GM23248 (cell line): Measurements from ENCODE around the gene DCP1A. TPM values are rescaled to one million over a fixed set of nuclear protein-coding genes. Genes with fewer than 3 reads are reported as not detected.
A peak's percentile ranks its signal among the peaks of the same experiment; 100 is the strongest.

ENCODE experiments used
- DNase-seq: peaks from one replicate; pipeline ENCODE4 v3.0.0-alpha.2; 2015
- H2AFZ ChIP-seq: fragments of 200-600 bp; sonication (generic); 2 replicates; pipeline ENCODE4 v1.6.1; 2016; ENCODE audit warnings: antibody characterized with exemption
- H3F3A ChIP-seq: fragments of 200-600 bp; sonication (generic); 2 replicates; pipeline ENCODE4 v1.6.1; 2016; ENCODE audit warnings: mild to moderate bottlenecking, antibody characterized with exemption, mixed run types; ENCODE audit not compliant: insufficient read depth
- H3K27ac ChIP-seq: fragments of 200-600 bp; sonication (generic); 2 replicates; pipeline ENCODE4 v1.5.1; 2016; ENCODE audit warnings: mild to moderate bottlenecking
- H3K27me3 ChIP-seq: fragments of 200-600 bp; sonication (generic); replicated peaks from 2 replicates; pipeline ENCODE4 v1.6.1; 2016; ENCODE audit warnings: mild to moderate bottlenecking; ENCODE audit not compliant: insufficient read depth
- H3K36me3 ChIP-seq: fragments of 200-600 bp; sonication (generic); 2 replicates; pipeline ENCODE4 v1.6.1; 2016; ENCODE audit warnings: low read depth, mild to moderate bottlenecking
- H3K4me1 ChIP-seq: fragments of 200-600 bp; sonication (generic); 2 replicates; pipeline ENCODE4 v1.6.1; 2016; ENCODE audit warnings: mild to moderate bottlenecking; ENCODE audit not compliant: insufficient read depth
- H3K4me2 ChIP-seq: fragments of 200-600 bp; sonication (generic); one replicate; pipeline ENCODE4 v1.6.1; 2016; ENCODE audit warnings: mild to moderate bottlenecking; ENCODE audit not compliant: unreplicated experiment
- H3K4me3 ChIP-seq: fragments of 200-600 bp; sonication (generic); 2 replicates; pipeline ENCODE4 v1.5.1; 2016; ENCODE audit warnings: mild to moderate bottlenecking
- H3K79me2 ChIP-seq: fragments of 200-600 bp; sonication (generic); 2 replicates; pipeline ENCODE4 v1.6.1; 2016; ENCODE audit warnings: mild to moderate bottlenecking; ENCODE audit not compliant: insufficient read depth
- H3K9ac ChIP-seq: fragments of 200-600 bp; sonication (generic); 2 replicates; pipeline ENCODE4 v1.6.1; 2016; ENCODE audit warnings: mild to moderate bottlenecking
- H3K9me2 ChIP-seq: fragments of 200-600 bp; sonication (generic); 2 replicates; pipeline ENCODE4 v1.6.1; 2016; ENCODE audit warnings: mixed run types, mild to moderate bottlenecking, moderate library complexity; ENCODE audit not compliant: insufficient read depth
- H3K9me3 ChIP-seq: fragments of 200-600 bp; sonication (generic); one replicate; pipeline ENCODE4 v1.6.1; 2017; ENCODE audit warnings: low read depth
- H4K20me1 ChIP-seq: fragments of 200-600 bp; sonication (generic); 2 replicates; pipeline ENCODE4 v1.6.0; 2016; ENCODE audit not compliant: insufficient read depth
- EZH2 ChIP-seq: fragments of 200-600 bp; sonication (generic); IDR thresholded peaks from 2 replicates; pipeline ENCODE4 v1.6.1; 2018; ENCODE audit warnings: antibody characterized with exemption, mild to moderate bottlenecking; ENCODE audit not compliant: insufficient read depth, poor library complexity, severe bottlenecking
- EZH2phosphoT487 ChIP-seq: fragments of 200-600 bp; sonication (generic); IDR thresholded peaks from 2 replicates; pipeline ENCODE4 v1.6.1; 2018; ENCODE audit warnings: antibody characterized with exemption, moderate library complexity, mild to moderate bottlenecking, low read depth; ENCODE audit not compliant: insufficient read depth
- WGBS, 2 experiments: methylation state at CpG; one replicate each; pipeline ENCODE4 v1.1.6; 2015 to 2017; ENCODE audit warnings: low lambda C conversion rate in 2 of 2, low coverage in 1 of 2; ENCODE audit errors: missing lambda C conversion rate in 2 of 2; 5-methylcytosine and 5-hydroxymethylcytosine counted together
- in situ Hi-C: fragments of 300-500 bp; cut with MboI; formaldehyde crosslinking; loops from 2 replicates; pipeline ENCODE4 v1.15.0; 2020
- polyA plus RNA-seq: library from polyadenylated mRNA; unstranded; fragments of >200 nt; fragmentation: Nextera tagmentation; extraction: Ambion mirVana; gene quantifications from 2 replicates; pipeline ENCODE4 v1.2.1, GENCODE V29; 2016
- total RNA-seq: library from RNA; depleted of rRNA; stranded (reverse); fragments of >200 nt; shearing (Covaris generic); gene quantifications from 2 replicates; pipeline ENCODE4 v1.2.3, GENCODE V29; 2014

Gene DCP1A
- total and polyA plus RNA-seq, 2 experiments from 2014 or later, result 13.1 to 27.2 TPM

DNA sequence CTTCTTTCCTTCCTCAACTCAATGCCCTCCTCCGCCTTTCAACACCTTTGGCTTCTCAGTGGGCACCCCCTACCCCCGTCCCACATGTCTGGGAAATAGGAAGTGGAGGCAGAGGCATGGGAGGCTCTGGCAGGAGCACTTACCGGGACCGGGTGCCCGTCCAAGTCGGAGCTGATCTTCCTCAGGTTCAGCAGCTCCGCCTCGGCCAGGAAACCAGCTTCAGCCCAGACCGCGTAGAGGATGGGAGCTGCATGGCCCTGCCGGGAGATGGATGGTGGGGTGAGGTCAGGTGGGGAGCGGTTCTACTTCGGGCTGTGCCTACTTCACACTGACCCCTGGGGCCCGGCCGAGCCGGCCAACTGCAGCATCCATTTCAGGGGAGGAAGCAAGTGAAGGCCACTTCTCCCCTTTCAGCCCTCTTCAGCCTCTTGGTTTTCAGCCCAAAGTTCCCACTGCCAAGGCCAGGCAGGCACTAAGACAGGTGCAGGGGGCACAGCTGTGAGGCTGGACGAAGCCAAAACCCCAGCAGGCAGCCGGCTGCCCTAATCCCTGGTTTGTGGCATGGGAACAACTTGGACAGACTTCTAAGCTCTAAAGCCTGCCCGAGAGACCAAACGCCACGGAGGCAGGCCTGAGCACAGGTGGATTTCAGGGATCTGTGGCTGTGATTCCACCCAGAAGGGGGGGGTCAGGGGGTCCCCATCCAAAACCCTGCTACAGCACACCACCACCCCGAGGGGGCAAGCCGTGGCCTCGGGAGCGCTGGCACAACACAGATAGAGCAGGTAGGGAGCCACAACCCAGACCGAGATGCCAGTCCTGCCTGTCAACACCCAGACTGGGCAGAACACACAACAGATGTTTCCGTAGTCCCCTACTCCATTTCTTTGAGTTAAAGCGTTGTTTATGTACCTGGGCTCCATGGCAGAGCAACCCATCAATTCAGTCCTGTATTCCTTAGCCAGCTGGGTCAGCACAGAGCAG, 106.1 kb downstream of the DCP1A start:
- Histone ChIP-seq H3K9ac (no peak overlapping the region), H3K4me2 (no peak overlapping the region), H2AFZ (no peak overlapping the region), H3K27ac (no peak overlapping the region), H3K9me2 (no peaks in the 10 kb centered on the region), H3K79me2 (peaks cover 86% of the 10 kb centered on the region), H3K4me1 (peaks cover 48% of the 10 kb centered on the region), H3K27me3 (no peaks in the 10 kb centered on the region), H3F3A (peaks cover 41% of the 10 kb centered on the region), H3K9me3 (no peaks in the 10 kb centered on the region), H4K20me1 (no peaks in the 10 kb centered on the region; the same call in 1 of the 2 replicates), H3K4me3 (no peak overlapping the region), H3K36me3 (0 out of 2 replicates have a peak, but pooled peaks cover 15% of the 10 kb centered on the region)
- DNase-seq, result no peak
- TF ChIP-seq EZH2phosphoT487, result no peak
- TF ChIP-seq EZH2, result no peak
- WGBS, 2 experiments, result 89% methylated on average over 27 to 28 of the region's 28 CpGs
- in situ Hi-C loops, result no loop called here

- H3F3A ChIP-seq, result peaks cover 41% of the 10 kb centered on the region
- H3K4me3 ChIP-seq, result no peak overlapping the region
- H3K9ac ChIP-seq, result no peak overlapping the region
- H3K4me2 ChIP-seq, result no peak overlapping the region
- WGBS, 2 experiments, result 98% methylated on average over 5 of the region's 5 CpGs
- in situ Hi-C loops, result no loop called here
- H3K27ac ChIP-seq, result peak overlapping the region; percentile 92
- no peak overlapping the region for H2AFZ ChIP-seq
- H3K27me3 ChIP-seq, result no peaks in the 10 kb centered on the region
- peaks cover 53% of the 10 kb centered on the region for H3K4me1 ChIP-seq
- TF ChIP-seq EZH2, result no peak
- no peak for TF ChIP-seq EZH2phosphoT487
- no peaks in the 10 kb centered on the region for H4K20me1 ChIP-seq
- peaks cover 79% of the 10 kb centered on the region for H3K79me2 ChIP-seq
- no peaks in the 10 kb centered on the region for H3K9me3 ChIP-seq
- peaks cover 16% of the 10 kb centered on the region; the same call in 1 of the 2 replicates for H3K36me3 ChIP-seq
- DNase-seq, result no peak
- H3K9me2 ChIP-seq, result no peaks in the 10 kb centered on the region
Observed at GRCh38 chr3:53239800-53240199, 107.5 kb downstream of the DCP1A start.

- Histone ChIP-seq H3K4me2 (no peak overlapping the region), H3K79me2 (peaks cover 78% of the 10 kb centered on the region), H3K27ac (peak overlapping the region; percentile 92), H3F3A (peaks cover 41% of the 10 kb centered on the region), H3K9me2 (no peaks in the 10 kb centered on the region), H3K4me3 (no peak overlapping the region), H3K9ac (peak overlapping the region; percentile 45), H3K9me3 (no peaks in the 10 kb centered on the region), H3K36me3 (peaks cover 25% of the 10 kb centered on the region; the same call in 1 of the 2 replicates), H3K27me3 (no peaks in the 10 kb centered on the region), H2AFZ (no peak overlapping the region), H3K4me1 (peaks cover 53% of the 10 kb centered on the region), H4K20me1 (no peaks in the 10 kb centered on the region)
- no peak for DNase-seq
- TF ChIP-seq EZH2phosphoT487, result no peak
- TF ChIP-seq EZH2, result no peak
- in situ Hi-C loops, result no loop called here
- WGBS, 2 experiments, result 90 to 92% methylated on average over 4 of the region's 4 CpGs
Observed at GRCh38 chr3:53238886-53239285, 108.5 kb downstream of the DCP1A start.

GRCh38 chr3:53238051-53238850, 109.1 kb downstream of the DCP1A start:
- peak overlapping the region; percentile 45 for H3K9ac ChIP-seq
- peaks cover 41% of the 10 kb centered on the region for H3F3A ChIP-seq
- H3K9me3 ChIP-seq, result no peaks in the 10 kb centered on the region
- peaks cover 78% of the 10 kb centered on the region for H3K79me2 ChIP-seq
- peaks cover 46% of the 10 kb centered on the region for H3K4me1 ChIP-seq
- peaks cover 30% of the 10 kb centered on the region for H3K36me3 ChIP-seq
- peak overlapping the region; percentile 42 for H3K4me2 ChIP-seq
- no peak overlapping the region for H2AFZ ChIP-seq
- 71 to 79% methylated on average over 6 of the region's 6 CpGs for WGBS, 2 experiments
- H4K20me1 ChIP-seq, result no peaks in the 10 kb centered on the region
- H3K4me3 ChIP-seq, result no peak overlapping the region
- in situ Hi-C loops, result no loop called here
- H3K27ac ChIP-seq, result peak overlapping the region; percentile 92
- DNase-seq, result peak; percentile 96
- no peaks in the 10 kb centered on the region for H3K27me3 ChIP-seq
- TF ChIP-seq EZH2phosphoT487 (no peak), EZH2 (no peak)
- H3K9me2 ChIP-seq, result no peaks in the 10 kb centered on the region
